Panc1 (cell line): Measurements from ENCODE around the gene GPR84. TPM values are rescaled to one million over a fixed set of nuclear protein-coding genes. Genes with fewer than 3 reads are reported as not detected.

Experiments
- ATAC-seq: fragments of 200-7000 bp; cut with Tn5 transposase; 2 replicates; pipeline ENCODE4 v1.9.1; 2020; ENCODE audit warnings: mild to moderate bottlenecking, moderate library complexity
- BruUV-seq: library from RNA; stranded (reverse); fragments of 400-500 nt; replicated peaks from 2 replicates; lab custom pipeline; 2021; lab: Mats Ljungman, UMichigan
- CTCF ChIA-PET: fragments of 300-600 bp; sonication (Branson Sonifier 250); formaldehyde crosslinking; loops from one replicate; lab custom pipeline; 2022; ENCODE audit warnings: antibody characterized with exemption; lab: Charles Lee
- POLR2A ChIA-PET: fragments of 300-600 bp; sonication (Branson Sonifier 250); formaldehyde crosslinking; loops from one replicate; lab custom pipeline; 2022; ENCODE audit warnings: antibody characterized with exemption; lab: Charles Lee
- DNase-seq: peaks from one replicate; pipeline ENCODE4 v3.0.0-alpha.2; 2010; ENCODE audit warnings: low read depth, low spot score
- H3K27ac ChIP-seq: 2 replicates; pipeline ENCODE4 v1.5.1; 2011; ENCODE audit warnings: mild to moderate bottlenecking, low read length, inconsistent platforms
- H3K27me3 ChIP-seq: fragments of 200-500 bp; sonication (Bioruptor generic); 2 replicates; pipeline ENCODE4 v1.6.0; 2014; ENCODE audit warnings: low read length, inconsistent platforms; ENCODE audit not compliant: control insufficient read depth, insufficient read depth
- H3K36me3 ChIP-seq: fragments of 200-500 bp; sonication (Bioruptor generic); 2 replicates; pipeline ENCODE4 v1.5.1; 2014; ENCODE audit warnings: inconsistent platforms, mild to moderate bottlenecking, low read length, moderate library complexity; ENCODE audit not compliant: control insufficient read depth, insufficient read depth
- H3K4me1 ChIP-seq: 2 replicates; pipeline ENCODE4 v1.5.1; 2011; ENCODE audit warnings: inconsistent platforms, mild to moderate bottlenecking, low read length, moderate library complexity; ENCODE audit not compliant: control insufficient read depth, insufficient read depth
- H3K4me3 ChIP-seq, 2 experiments: 2 replicates each; pipeline ENCODE4 v1.5.1; 2011 to 2012; ENCODE audit warnings: low read depth in 2 of 2, low read length in 2 of 2, mild to moderate bottlenecking in 2 of 2, inconsistent platforms in 1 of 2, moderate library complexity in 1 of 2
- H3K9me3 ChIP-seq: fragments of 200-500 bp; sonication (Bioruptor generic); 2 replicates; pipeline ENCODE4 v1.5.1; 2014; ENCODE audit warnings: low read depth, mild to moderate bottlenecking, inconsistent platforms, low read length, moderate library complexity; ENCODE audit not compliant: control insufficient read depth, insufficient read depth
- POLR2AphosphoS5 ChIP-seq: IDR thresholded peaks from 2 replicates; pipeline ENCODE4 v1.6.1; 2012; ENCODE audit warnings: mild to moderate bottlenecking, low read depth, low read length, moderate library complexity
- SIN3A ChIP-seq: IDR thresholded peaks from 2 replicates; pipeline ENCODE4 v1.6.1; 2012; ENCODE audit warnings: low read depth, mild to moderate bottlenecking, low read length, moderate library complexity, borderline replicate concordance; ENCODE audit not compliant: insufficient read depth
- TCF7L2 ChIP-seq: IDR thresholded peaks from 2 replicates; pipeline ENCODE4 v1.6.1; 2011; ENCODE audit warnings: mild to moderate bottlenecking, low read depth, low read length, inconsistent platforms
- in situ Hi-C: cut with HindIII; loops from 2 replicates; pipeline ENCODE4 v1.10.0; 2016; ENCODE audit warnings: low sequenced_read_pairs, low pct_unique_long_range_greater_than_20kb
- intact Hi-C: fragments of 100-400 bp; cut with micrococcal nuclease; formaldehyde crosslinking; loops from one replicate; pipeline ENCODE4 v1.10.0; 2022; ENCODE audit not compliant: unreplicated experiment
- total RNA-seq: library from RNA; stranded (reverse); gene quantifications from one replicate; pipeline ENCODE4 v1.2.1, GENCODE V29; 2021; ENCODE audit not compliant: unreplicated experiment
- TF ChIP-seq, protein P1 (sequence below): fragments of 450-650 bp; IDR thresholded peaks from 2 replicates; pipeline ENCODE4 v1.5.1; 2017; ENCODE audit warnings: mild to moderate bottlenecking
- TF ChIP-seq, protein P2 (sequence below), 2 experiments: IDR thresholded peaks; 2 replicates each; pipeline ENCODE4 v1.6.1; 2011 to 2012; ENCODE audit warnings: low read depth in 2 of 2, control low read depth in 1 of 2, low read length in 1 of 2, mild to moderate bottlenecking in 1 of 2, moderate library complexity in 1 of 2; ENCODE audit not compliant: insufficient read depth in 1 of 2

GPR84 gene
- total RNA-seq, 1 experiment from 2014 or later: not detected

DNA sequence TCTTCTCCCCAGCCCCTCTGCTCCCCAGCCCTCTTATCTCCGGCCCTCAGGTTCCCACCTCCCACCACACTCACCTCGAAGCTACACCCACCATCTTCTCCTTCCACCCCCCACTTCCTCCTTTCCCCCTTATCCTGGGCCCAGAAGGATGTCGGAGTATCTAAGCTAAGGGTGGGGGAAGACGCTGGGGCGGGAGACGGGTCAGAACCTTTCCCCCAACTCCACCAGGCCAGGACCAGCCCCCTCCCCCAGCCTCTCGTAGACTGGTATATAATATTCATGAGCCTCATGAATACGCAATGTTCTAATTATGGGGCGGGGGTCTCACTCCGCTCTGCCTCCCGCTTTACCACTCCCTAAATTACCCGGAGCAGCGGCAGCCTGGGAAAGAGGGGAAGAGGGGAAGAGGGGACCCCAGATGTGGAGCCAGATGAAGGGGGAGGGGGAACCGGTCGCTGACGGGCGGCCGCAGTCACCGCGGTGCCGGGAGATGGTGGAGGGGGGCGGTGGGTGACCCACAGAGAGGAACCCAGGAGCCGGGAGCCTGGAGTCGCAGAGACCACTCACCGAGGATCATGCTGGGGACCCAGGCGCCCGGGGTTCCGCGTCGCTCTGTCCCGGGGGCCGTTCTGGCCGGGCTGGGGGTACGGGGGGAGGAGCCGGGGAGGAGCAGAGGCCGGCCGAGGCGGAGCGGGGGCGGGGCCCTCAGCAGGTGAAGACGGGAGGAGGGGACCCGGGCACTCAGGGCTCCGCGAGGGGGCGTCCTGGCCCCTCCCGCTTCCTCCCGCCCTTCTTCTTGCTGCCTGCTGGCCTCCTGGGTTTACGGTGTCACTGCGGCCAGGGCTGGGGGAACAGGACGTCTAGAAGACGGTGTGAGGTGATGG is 26.6 kb upstream of the GPR84 start:
- no TSS peak for BruUV-seq
- no peaks in the 10 kb centered on the region; the same call in none of the 2 replicates for H3K4me1 ChIP-seq
- peak overlapping the region; percentile 36 to 40 for H3K4me3 ChIP-seq
- no peak for TF ChIP-seq POLR2AphosphoS5
- TF ChIP-seq, protein P1, sequence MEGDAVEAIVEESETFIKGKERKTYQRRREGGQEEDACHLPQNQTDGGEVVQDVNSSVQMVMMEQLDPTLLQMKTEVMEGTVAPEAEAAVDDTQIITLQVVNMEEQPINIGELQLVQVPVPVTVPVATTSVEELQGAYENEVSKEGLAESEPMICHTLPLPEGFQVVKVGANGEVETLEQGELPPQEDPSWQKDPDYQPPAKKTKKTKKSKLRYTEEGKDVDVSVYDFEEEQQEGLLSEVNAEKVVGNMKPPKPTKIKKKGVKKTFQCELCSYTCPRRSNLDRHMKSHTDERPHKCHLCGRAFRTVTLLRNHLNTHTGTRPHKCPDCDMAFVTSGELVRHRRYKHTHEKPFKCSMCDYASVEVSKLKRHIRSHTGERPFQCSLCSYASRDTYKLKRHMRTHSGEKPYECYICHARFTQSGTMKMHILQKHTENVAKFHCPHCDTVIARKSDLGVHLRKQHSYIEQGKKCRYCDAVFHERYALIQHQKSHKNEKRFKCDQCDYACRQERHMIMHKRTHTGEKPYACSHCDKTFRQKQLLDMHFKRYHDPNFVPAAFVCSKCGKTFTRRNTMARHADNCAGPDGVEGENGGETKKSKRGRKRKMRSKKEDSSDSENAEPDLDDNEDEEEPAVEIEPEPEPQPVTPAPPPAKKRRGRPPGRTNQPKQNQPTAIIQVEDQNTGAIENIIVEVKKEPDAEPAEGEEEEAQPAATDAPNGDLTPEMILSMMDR: peak; percentile 60; the same call in 1 of the 2 replicates
- no peak for TF ChIP-seq SIN3A
- TF ChIP-seq, protein P2, sequence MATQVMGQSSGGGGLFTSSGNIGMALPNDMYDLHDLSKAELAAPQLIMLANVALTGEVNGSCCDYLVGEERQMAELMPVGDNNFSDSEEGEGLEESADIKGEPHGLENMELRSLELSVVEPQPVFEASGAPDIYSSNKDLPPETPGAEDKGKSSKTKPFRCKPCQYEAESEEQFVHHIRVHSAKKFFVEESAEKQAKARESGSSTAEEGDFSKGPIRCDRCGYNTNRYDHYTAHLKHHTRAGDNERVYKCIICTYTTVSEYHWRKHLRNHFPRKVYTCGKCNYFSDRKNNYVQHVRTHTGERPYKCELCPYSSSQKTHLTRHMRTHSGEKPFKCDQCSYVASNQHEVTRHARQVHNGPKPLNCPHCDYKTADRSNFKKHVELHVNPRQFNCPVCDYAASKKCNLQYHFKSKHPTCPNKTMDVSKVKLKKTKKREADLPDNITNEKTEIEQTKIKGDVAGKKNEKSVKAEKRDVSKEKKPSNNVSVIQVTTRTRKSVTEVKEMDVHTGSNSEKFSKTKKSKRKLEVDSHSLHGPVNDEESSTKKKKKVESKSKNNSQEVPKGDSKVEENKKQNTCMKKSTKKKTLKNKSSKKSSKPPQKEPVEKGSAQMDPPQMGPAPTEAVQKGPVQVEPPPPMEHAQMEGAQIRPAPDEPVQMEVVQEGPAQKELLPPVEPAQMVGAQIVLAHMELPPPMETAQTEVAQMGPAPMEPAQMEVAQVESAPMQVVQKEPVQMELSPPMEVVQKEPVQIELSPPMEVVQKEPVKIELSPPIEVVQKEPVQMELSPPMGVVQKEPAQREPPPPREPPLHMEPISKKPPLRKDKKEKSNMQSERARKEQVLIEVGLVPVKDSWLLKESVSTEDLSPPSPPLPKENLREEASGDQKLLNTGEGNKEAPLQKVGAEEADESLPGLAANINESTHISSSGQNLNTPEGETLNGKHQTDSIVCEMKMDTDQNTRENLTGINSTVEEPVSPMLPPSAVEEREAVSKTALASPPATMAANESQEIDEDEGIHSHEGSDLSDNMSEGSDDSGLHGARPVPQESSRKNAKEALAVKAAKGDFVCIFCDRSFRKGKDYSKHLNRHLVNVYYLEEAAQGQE (IDR thresholded peaks at IDR 0.05; ENCODE audit: insufficient read depth in 1 of 2, low read depth in 2 of 2, low read length in 1 of 2): no peak
- no peak for TF ChIP-seq TCF7L2
- DNase-seq (no peak), ATAC-seq (peak; percentile 64)
- H3K9me3 ChIP-seq: no peaks in the 10 kb centered on the region
- no peaks in the 10 kb centered on the region for H3K27me3 ChIP-seq
- no peak overlapping the region for H3K27ac ChIP-seq
- in situ Hi-C loops: no loop called here
- intact Hi-C loops: no loop called here
- CTCF ChIA-PET: interaction anchor here (0.6 to 1.1 kb wide), 3 partner anchors 20 to 52 kb away, joined by 3 to 6 read pairs (median 5); no protein-coding TSS in a partner anchor
- POLR2A ChIA-PET: no interaction called here
- H3K36me3 ChIP-seq: no peaks in the 10 kb centered on the region

DNA sequence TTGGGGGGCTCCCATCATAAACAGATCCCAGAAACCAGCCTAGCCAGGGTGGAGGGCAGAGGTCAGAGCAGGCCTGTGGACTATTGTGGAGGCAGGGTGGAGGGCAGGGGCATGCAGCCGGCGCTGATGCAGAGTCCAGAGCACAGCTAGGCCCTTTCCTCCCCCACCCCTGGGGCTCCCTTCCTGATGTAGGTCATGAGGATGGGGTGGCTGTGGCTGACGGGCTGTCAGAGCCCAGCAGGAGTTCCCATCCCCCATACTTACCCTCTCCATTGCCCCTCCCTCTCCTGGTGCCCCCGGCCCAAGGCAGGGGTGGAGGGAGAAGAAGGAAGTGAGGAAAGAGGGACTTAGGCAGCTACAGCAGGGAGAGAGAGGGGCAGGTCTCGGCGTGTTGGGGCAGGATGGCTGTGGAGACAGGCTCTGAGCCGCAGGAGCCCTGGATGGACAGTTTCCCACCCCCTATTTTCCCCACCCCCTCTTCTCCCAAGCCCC is 25.9 kb upstream of the GPR84 start:
- POLR2A ChIA-PET: no interaction called here
- ATAC-seq (no peak), DNase-seq (no peak)
- Histone ChIP-seq H3K36me3 (no peaks in the 10 kb centered on the region), H3K9me3 (no peaks in the 10 kb centered on the region), H3K27me3 (no peaks in the 10 kb centered on the region), H3K4me3 (no peak overlapping the region), H3K27ac (no peak overlapping the region), H3K4me1 (no peaks in the 10 kb centered on the region; the same call in none of the 2 replicates)
- CTCF ChIA-PET: interaction anchor here (1.1 kb wide), 1 partner anchor 19 kb away, joined by 3 read pairs; no protein-coding TSS in a partner anchor
- in situ Hi-C loops (no loop called here), intact Hi-C loops (no loop called here)
- BruUV-seq: no TSS peak
- TF ChIP-seq, protein P1: no peak
- TF ChIP-seq, protein P2 (IDR thresholded peaks at IDR 0.05; ENCODE audit: insufficient read depth in 1 of 2, low read depth in 2 of 2, low read length in 1 of 2): no peak
- TF ChIP-seq SIN3A (no peak), TCF7L2 (no peak), POLR2AphosphoS5 (no peak)
